ENCODE results near the gene JMJD6.

DNA sequence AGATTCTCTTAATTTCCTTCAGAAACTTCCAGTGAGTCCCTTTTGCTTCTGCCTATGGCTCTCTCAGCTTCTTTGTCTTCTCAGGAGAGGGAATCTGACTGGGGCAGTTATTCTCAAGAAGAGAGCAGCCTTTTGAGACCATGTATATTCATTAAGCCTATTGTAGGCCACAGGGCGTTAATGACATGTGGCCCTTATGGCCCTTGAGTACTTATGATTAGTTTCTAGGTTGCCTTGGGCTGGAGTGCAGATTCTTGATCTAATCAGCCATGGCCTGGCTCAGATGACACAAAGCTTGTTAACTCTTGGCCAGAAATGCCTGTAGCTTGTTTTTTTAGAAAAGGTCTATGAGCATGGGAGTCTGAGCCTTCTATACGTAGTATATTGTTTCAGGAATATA is 28.9 kb upstream of the JMJD6 start:
- TF ChIP-seq POLR2A (IDR thresholded peaks at IDR 0.05): no peak
- TF ChIP-seq, protein P1, sequence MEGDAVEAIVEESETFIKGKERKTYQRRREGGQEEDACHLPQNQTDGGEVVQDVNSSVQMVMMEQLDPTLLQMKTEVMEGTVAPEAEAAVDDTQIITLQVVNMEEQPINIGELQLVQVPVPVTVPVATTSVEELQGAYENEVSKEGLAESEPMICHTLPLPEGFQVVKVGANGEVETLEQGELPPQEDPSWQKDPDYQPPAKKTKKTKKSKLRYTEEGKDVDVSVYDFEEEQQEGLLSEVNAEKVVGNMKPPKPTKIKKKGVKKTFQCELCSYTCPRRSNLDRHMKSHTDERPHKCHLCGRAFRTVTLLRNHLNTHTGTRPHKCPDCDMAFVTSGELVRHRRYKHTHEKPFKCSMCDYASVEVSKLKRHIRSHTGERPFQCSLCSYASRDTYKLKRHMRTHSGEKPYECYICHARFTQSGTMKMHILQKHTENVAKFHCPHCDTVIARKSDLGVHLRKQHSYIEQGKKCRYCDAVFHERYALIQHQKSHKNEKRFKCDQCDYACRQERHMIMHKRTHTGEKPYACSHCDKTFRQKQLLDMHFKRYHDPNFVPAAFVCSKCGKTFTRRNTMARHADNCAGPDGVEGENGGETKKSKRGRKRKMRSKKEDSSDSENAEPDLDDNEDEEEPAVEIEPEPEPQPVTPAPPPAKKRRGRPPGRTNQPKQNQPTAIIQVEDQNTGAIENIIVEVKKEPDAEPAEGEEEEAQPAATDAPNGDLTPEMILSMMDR (IDR thresholded peaks at IDR 0.05): no peak
